ENCODE data around the gene CYTL1. TPM values are rescaled to one million over a fixed set of nuclear protein-coding genes. Genes with fewer than 3 reads are reported as not detected.

CYTL1 gene
- polyA plus RNA-seq, 2 of the 4 experiments (the other 2 are of a cell fraction), result not detected

DNA sequence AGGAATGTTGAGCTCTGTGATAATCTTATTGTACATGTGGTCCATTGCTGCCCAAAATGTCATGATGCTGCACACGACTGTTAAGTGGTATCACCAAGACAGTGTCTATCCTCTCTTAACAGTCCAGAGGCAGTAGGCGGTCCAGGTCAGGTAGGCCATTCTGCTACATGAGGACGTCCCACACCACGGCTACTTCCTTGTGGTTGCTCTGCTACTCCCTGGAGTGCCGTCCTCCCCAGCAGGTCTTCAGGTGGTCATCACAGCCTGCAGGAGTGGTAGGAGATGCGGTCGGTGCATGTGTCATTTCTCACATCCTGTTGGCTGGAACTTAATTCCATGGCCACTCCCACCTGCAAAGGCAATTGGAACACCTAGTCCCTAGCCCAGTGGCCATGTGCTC lies 20.5 kb upstream of the CYTL1 start:
- no peak for ATAC-seq
- no peak overlapping the region for H3K4me2 ChIP-seq
- POLR2A ChIA-PET, result no interaction called here
- CTCF ChIA-PET, result interaction anchor here (0.7 to 1.2 kb wide), 3 partner anchors 11 to 958 kb away, joined by 3 to 5 read pairs (median 3); no protein-coding TSS in a partner anchor
- 92% methylated on average over 6 of the region's 7 CpGs for WGBS (ENCODE audit: missing lambda C conversion rate)
- FAIRE-seq, result no peak
- no peaks in the 10 kb centered on the region for H3K9me3 ChIP-seq
- H3K27ac ChIP-seq, result peak overlapping the region in 1 of 2 experiments; percentile 90; a peak in 3 of 6 replicates
- peaks cover 31% of the 10 kb centered on the region for H3K4me1 ChIP-seq
- H3K4me3 ChIP-seq, result no peak overlapping the region
- no peak for DNase-seq (ENCODE audit: low read depth in 1 of 2, low spot score in 1 of 2)
- no peak for TF ChIP-seq SMC3 (IDR thresholded peaks at IDR 0.05)
- TF ChIP-seq BHLHE40 (IDR thresholded peaks at IDR 0.05; ENCODE audit: low read depth, low read length), result no peak
- no peak for TF ChIP-seq EHF (CRISPR knock-in tag; IDR thresholded peaks at IDR 0.05)
- TF ChIP-seq FOSB (CRISPR knock-in tag; IDR thresholded peaks at IDR 0.05), result no peak
- TF ChIP-seq, protein P1, sequence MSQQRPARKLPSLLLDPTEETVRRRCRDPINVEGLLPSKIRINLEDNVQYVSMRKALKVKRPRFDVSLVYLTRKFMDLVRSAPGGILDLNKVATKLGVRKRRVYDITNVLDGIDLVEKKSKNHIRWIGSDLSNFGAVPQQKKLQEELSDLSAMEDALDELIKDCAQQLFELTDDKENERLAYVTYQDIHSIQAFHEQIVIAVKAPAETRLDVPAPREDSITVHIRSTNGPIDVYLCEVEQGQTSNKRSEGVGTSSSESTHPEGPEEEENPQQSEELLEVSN (IDR thresholded peaks at IDR 0.05; ENCODE audit: borderline replicate concordance, low read depth), result no peak
- TF ChIP-seq CEBPB (IDR thresholded peaks at IDR 0.05), result no peak
- no peak for TF ChIP-seq CHD2 (IDR thresholded peaks at IDR 0.05; ENCODE audit: low read length, partially characterized antibody)
- TF ChIP-seq, protein P2, sequence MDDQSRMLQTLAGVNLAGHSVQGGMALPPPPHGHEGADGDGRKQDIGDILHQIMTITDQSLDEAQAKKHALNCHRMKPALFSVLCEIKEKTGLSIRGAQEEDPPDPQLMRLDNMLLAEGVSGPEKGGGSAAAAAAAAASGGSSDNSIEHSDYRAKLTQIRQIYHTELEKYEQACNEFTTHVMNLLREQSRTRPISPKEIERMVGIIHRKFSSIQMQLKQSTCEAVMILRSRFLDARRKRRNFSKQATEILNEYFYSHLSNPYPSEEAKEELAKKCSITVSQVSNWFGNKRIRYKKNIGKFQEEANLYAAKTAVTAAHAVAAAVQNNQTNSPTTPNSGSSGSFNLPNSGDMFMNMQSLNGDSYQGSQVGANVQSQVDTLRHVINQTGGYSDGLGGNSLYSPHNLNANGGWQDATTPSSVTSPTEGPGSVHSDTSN (IDR thresholded peaks at IDR 0.05), result no peak
- no peak for TF ChIP-seq ESRRA (IDR thresholded peaks at IDR 0.05; ENCODE audit: borderline replicate concordance, low read length)
- TF ChIP-seq, protein P3, sequence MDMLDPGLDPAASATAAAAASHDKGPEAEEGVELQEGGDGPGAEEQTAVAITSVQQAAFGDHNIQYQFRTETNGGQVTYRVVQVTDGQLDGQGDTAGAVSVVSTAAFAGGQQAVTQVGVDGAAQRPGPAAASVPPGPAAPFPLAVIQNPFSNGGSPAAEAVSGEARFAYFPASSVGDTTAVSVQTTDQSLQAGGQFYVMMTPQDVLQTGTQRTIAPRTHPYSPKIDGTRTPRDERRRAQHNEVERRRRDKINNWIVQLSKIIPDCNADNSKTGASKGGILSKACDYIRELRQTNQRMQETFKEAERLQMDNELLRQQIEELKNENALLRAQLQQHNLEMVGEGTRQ (IDR thresholded peaks at IDR 0.05), result no peak
- TF ChIP-seq EP300 (IDR thresholded peaks at IDR 0.05), result no peak
- no peak for TF ChIP-seq RCOR1 (IDR thresholded peaks at IDR 0.05; ENCODE audit: low read depth, low read length)
- TF ChIP-seq, protein P4, sequence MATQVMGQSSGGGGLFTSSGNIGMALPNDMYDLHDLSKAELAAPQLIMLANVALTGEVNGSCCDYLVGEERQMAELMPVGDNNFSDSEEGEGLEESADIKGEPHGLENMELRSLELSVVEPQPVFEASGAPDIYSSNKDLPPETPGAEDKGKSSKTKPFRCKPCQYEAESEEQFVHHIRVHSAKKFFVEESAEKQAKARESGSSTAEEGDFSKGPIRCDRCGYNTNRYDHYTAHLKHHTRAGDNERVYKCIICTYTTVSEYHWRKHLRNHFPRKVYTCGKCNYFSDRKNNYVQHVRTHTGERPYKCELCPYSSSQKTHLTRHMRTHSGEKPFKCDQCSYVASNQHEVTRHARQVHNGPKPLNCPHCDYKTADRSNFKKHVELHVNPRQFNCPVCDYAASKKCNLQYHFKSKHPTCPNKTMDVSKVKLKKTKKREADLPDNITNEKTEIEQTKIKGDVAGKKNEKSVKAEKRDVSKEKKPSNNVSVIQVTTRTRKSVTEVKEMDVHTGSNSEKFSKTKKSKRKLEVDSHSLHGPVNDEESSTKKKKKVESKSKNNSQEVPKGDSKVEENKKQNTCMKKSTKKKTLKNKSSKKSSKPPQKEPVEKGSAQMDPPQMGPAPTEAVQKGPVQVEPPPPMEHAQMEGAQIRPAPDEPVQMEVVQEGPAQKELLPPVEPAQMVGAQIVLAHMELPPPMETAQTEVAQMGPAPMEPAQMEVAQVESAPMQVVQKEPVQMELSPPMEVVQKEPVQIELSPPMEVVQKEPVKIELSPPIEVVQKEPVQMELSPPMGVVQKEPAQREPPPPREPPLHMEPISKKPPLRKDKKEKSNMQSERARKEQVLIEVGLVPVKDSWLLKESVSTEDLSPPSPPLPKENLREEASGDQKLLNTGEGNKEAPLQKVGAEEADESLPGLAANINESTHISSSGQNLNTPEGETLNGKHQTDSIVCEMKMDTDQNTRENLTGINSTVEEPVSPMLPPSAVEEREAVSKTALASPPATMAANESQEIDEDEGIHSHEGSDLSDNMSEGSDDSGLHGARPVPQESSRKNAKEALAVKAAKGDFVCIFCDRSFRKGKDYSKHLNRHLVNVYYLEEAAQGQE (IDR thresholded peaks at IDR 0.05), result no peak
- TF ChIP-seq FOXS1 (CRISPR knock-in tag; IDR thresholded peaks at IDR 0.05), result no peak

DNA sequence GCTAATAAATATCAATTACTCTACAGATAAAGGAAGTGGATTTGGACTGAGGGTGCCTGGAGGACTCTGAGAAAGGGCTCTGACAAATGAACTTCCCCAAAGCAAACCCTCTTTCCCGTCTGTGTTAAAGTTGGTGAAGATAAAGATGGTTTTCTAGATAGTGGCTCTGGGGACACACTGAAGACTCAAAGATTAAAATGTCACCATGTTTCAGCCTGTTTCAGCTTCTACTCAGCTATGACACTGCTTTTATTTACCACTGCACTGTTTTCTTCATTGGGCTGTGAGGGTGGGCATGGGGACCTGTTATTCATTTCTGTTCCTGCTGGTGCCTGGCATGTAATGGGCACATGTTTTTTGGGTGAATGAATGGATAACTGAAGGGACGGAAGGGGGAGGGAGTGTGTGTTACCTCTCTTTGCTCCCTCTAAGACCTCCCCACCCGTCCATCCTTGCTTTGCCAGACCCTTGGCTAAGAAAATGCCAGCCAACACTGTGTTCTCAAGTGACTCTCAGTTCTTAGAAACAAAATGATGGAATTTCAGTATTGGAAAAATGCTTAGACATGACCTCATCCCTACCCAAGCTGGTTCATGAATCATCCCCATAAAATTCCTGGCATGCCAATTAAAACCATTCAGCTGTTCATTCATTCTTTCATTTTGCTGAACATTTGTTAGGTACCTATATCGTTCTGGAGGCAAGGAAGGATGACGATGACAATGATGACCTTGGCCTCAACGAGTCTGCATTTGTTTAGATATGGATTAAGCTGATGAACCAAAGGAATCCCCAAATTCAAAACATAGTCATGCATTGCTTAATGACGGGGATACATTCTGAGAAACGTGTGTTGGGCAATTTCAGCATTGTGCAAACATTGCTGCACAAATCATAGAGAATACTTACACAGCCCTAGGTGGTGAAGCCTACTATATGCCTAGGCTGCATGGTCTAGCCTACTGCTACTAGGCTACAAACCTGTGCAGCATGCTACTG lies 18.6 kb upstream of the CYTL1 start:
- ChIA-PET POLR2A (interaction anchor here (0.7 kb wide), 1 partner anchor 13 kb away, joined by 3 read pairs; the partner anchor contains the start of gene STK32B), CTCF (interaction anchor here (1.3 to 1.8 kb wide), 3 partner anchors 10 to 16 kb away, joined by 4 to 7 read pairs (median 4); no protein-coding TSS in a partner anchor)
- Histone ChIP-seq H3K4me3 (no peak overlapping the region), H3K27ac (peak overlapping the region; percentile 74 to 90), H3K9me3 (no peaks in the 10 kb centered on the region), H3K4me2 (peak overlapping the region; percentile 52), H3K4me1 (peaks cover 31% of the 10 kb centered on the region)
- DNase-seq (ENCODE audit: low read depth in 1 of 2, low spot score in 1 of 2) (peak; percentile 47 to 85), ATAC-seq (peak; percentile 91 to 95), FAIRE-seq (no peak)
- 13% methylated on average over 8 of the region's 8 CpGs for WGBS (ENCODE audit: missing lambda C conversion rate)
- TF ChIP-seq, protein P5, sequence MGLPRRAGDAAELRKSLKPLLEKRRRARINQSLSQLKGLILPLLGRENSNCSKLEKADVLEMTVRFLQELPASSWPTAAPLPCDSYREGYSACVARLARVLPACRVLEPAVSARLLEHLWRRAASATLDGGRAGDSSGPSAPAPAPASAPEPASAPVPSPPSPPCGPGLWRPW (IDR thresholded peaks at IDR 0.05), result peak; percentile 93
- TF ChIP-seq, protein P6, sequence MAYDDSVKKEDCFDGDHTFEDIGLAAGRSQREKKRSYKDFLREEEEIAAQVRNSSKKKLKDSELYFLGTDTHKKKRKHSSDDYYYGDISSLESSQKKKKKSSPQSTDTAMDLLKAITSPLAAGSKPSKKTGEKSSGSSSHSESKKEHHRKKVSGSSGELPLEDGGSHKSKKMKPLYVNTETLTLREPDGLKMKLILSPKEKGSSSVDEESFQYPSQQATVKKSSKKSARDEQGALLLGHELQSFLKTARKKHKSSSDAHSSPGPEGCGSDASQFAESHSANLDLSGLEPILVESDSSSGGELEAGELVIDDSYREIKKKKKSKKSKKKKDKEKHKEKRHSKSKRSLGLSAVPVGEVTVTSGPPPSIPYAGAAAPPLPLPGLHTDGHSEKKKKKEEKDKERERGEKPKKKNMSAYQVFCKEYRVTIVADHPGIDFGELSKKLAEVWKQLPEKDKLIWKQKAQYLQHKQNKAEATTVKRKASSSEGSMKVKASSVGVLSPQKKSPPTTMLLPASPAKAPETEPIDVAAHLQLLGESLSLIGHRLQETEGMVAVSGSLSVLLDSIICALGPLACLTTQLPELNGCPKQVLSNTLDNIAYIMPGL (CRISPR knock-in tag; IDR thresholded peaks at IDR 0.05; ENCODE audit: borderline replicate concordance), result no peak
- TF ChIP-seq MAZ (IDR thresholded peaks at IDR 0.05; ENCODE audit: borderline replicate concordance, low read depth, low read length) (no peak), GATA3 (IDR thresholded peaks at IDR 0.05; ENCODE audit: borderline replicate concordance) (peak; percentile 94), ZNF302 (CRISPR knock-in tag; IDR thresholded peaks at IDR 0.05) (no peak), ZSCAN20 (CRISPR knock-in tag; IDR thresholded peaks at IDR 0.05) (no peak), FOSL2 (IDR thresholded peaks at IDR 0.05) (peak; percentile 87), FOSL2 (CRISPR knock-in tag; IDR thresholded peaks at IDR 0.05) (peak; percentile 89), NPAS2 (CRISPR knock-in tag; IDR thresholded peaks at IDR 0.05; ENCODE audit: borderline replicate concordance) (no peak), HEYL (CRISPR knock-in tag; IDR thresholded peaks at IDR 0.05) (no peak), RAD21 (conservative IDR thresholded peaks at IDR 0.05 in 1 of 2, IDR thresholded peaks at IDR 0.05 in 1 of 2) (0 out of 5 replicates have a peak, but pooled peaks of 1 of the 2 experiments have one; percentile 8), SMC3 (IDR thresholded peaks at IDR 0.05) (0 out of 3 replicates have a peak, but pooled peaks have one; percentile 20)
- TF ChIP-seq, protein P2 (IDR thresholded peaks at IDR 0.05), result peak; percentile 76; the same call in 1 of the 2 replicates
